ENCODE measurements around the gene PLIN4. TPM values are rescaled to one million over a fixed set of nuclear protein-coding genes. Genes with fewer than 3 reads are reported as not detected.

PLIN4 gene
- polyA plus RNA-seq, 1 experiment, result 0.07 TPM

GRCh38 chr19:4482721-4483364 is 35.4 kb downstream of the PLIN4 start:
- no peak for DNase-seq (ENCODE audit: low read depth, low spot score)
- Histone ChIP-seq H3K9me3 (ENCODE audit: control insufficient read depth, insufficient read depth, low read length) (no peaks in the 10 kb centered on the region), H3K27me3 (ENCODE audit: control insufficient read depth, insufficient read depth, low read length) (no peaks in the 10 kb centered on the region), H3K4me3 (ENCODE audit: low read depth, low read length) (no peak overlapping the region), H3K27ac (ENCODE audit: low read depth, low read length) (no peak overlapping the region)
- TF ChIP-seq, protein P1, sequence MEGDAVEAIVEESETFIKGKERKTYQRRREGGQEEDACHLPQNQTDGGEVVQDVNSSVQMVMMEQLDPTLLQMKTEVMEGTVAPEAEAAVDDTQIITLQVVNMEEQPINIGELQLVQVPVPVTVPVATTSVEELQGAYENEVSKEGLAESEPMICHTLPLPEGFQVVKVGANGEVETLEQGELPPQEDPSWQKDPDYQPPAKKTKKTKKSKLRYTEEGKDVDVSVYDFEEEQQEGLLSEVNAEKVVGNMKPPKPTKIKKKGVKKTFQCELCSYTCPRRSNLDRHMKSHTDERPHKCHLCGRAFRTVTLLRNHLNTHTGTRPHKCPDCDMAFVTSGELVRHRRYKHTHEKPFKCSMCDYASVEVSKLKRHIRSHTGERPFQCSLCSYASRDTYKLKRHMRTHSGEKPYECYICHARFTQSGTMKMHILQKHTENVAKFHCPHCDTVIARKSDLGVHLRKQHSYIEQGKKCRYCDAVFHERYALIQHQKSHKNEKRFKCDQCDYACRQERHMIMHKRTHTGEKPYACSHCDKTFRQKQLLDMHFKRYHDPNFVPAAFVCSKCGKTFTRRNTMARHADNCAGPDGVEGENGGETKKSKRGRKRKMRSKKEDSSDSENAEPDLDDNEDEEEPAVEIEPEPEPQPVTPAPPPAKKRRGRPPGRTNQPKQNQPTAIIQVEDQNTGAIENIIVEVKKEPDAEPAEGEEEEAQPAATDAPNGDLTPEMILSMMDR (IDR thresholded peaks at IDR 0.05; ENCODE audit: low read depth, low read length), result no peak
- POLR2A ChIA-PET, result no interaction called here
- CTCF ChIA-PET, result no interaction called here

DNA sequence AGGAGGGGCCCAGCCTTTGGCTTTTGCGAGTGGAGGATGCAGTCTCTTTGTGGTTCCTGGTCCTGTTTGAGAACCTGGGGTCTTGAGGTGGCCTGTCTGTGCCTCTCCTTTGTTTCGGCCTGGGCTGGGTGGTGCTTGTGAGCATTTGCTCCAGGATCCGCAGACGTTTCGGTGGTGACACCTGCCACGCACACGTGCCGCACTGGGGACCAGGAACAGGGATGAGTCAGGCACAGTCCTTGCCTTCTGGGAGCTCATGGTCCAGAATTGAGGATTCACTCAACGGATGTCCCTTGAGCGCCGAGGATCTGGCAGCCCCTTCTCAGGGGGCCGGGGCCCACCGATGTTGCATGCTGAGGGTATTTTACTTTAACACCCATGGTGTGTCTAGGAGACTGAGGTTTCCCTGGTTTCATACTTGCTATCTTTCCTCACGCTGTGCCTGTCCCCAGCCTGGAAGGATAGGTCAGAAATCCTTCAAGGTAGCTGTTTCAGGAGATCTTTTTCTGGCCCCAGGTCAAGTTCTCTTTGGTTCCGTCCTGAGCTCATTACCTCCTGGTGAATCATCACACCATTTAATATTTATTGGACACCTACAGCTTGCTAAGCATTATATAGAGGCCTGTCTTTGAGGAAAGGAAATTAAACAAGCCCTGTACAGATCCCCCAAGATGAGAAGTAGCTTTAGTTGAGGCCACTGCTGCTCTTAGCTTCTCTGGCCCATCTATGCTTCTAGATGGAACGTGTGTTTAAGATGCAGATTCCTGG is 41.1 kb downstream of the PLIN4 start:
- no peak overlapping the region for H3K4me3 ChIP-seq (ENCODE audit: low read depth, low read length)
- ChIA-PET POLR2A (no interaction called here), CTCF (no interaction called here)
- DNase-seq (ENCODE audit: low read depth, low spot score), result no peak
- H3K9me3 ChIP-seq (ENCODE audit: control insufficient read depth, insufficient read depth, low read length), result peaks cover 4% of the 10 kb centered on the region; the same call in 1 of the 2 replicates
- TF ChIP-seq, protein P1 (IDR thresholded peaks at IDR 0.05; ENCODE audit: low read depth, low read length), result no peak
- H3K27ac ChIP-seq (ENCODE audit: low read depth, low read length), result no peak overlapping the region
- no peaks in the 10 kb centered on the region for H3K27me3 ChIP-seq (ENCODE audit: control insufficient read depth, insufficient read depth, low read length)

DNA sequence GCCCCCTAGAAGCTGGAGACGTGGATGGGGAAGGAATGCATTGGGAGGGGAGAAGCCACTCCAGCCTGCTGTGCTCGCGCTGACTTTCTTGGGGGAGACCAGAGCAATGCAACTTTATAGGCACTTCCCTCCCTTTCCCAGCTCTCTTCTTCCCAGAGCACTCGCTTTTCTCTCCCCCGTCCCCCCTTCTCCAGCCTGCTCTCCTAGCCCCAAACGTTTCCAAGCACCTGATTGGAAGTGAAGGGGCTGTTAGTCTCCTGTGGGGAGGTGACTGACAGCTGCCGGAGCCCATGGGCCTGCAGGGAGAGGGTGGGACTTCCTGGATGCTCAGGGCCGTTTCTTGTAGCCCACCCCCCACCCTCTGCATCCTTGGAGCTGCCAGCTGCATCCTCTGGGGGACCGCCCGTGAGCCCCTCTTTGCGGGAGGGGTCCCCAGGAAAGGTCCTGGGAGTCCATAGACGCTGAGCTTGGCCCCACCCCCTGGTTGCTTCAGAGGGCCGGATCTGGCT is 43.7 kb downstream of the PLIN4 start:
- no peak for DNase-seq (ENCODE audit: low read depth, low spot score)
- Histone ChIP-seq H3K27me3 (ENCODE audit: control insufficient read depth, insufficient read depth, low read length) (no peaks in the 10 kb centered on the region), H3K27ac (ENCODE audit: low read depth, low read length) (peak overlapping the region; percentile 39), H3K9me3 (ENCODE audit: control insufficient read depth, insufficient read depth, low read length) (peaks cover 4% of the 10 kb centered on the region; the same call in 1 of the 2 replicates), H3K4me3 (ENCODE audit: low read depth, low read length) (peak overlapping the region; percentile 79)
- ChIA-PET CTCF (interaction anchor here (0.5 to 1.2 kb wide), 4 partner anchors 17 to 337 kb away, joined by 3 to 6 read pairs (median 4); partner anchors contain the start of gene UBXN6), POLR2A (no interaction called here)
- TF ChIP-seq, protein P1 (IDR thresholded peaks at IDR 0.05; ENCODE audit: low read depth, low read length), result no peak

GRCh38 chr19:4473763-4474513 is 44.3 kb downstream of the PLIN4 start:
- peak overlapping the region; percentile 79 for H3K4me3 ChIP-seq (ENCODE audit: low read depth, low read length)
- no peak for DNase-seq (ENCODE audit: low read depth, low spot score)
- H3K27ac ChIP-seq (ENCODE audit: low read depth, low read length), result peak overlapping the region; percentile 39
- H3K27me3 ChIP-seq (ENCODE audit: control insufficient read depth, insufficient read depth, low read length), result no peaks in the 10 kb centered on the region
- TF ChIP-seq, protein P1 (IDR thresholded peaks at IDR 0.05; ENCODE audit: low read depth, low read length), result no peak
- H3K9me3 ChIP-seq (ENCODE audit: control insufficient read depth, insufficient read depth, low read length), result peaks cover 4% of the 10 kb centered on the region; the same call in 1 of the 2 replicates
- ChIA-PET CTCF (interaction anchor here (0.5 to 1.2 kb wide), 5 partner anchors 17 to 337 kb away, joined by 3 to 6 read pairs (median 3); partner anchors contain the start of gene UBXN6), POLR2A (no interaction called here)
